Renal pelvis (tissue), 4 donors: Measurements from ENCODE around the gene ARL15. TPM values are rescaled to one million over a fixed set of nuclear protein-coding genes. Genes with fewer than 3 reads are reported as not detected.

Experiments used
- DNase-seq: peaks from one replicate; pipeline ENCODE4 v3.0.0-alpha.2; 2013
- polyA plus RNA-seq, 3 donors: library from polyadenylated mRNA; unstranded; fragments of 120-200 nt; gene quantifications; one replicate each; pipeline ENCODE4 v1.2.1, GENCODE V29; 2013; ENCODE audit not compliant: insufficient read length in 3 of 3

The ARL15 gene
- polyA plus RNA-seq, 3 donors = 27.0 to 29.0 (median 28.0) TPM

GRCh38 chr5:54257366-54258118, 52.8 kb downstream of the ARL15 start:
- no peak for DNase-seq

- no peak for DNase-seq
Measured at GRCh38 chr5:54254482-54255198, 55.7 kb downstream of the ARL15 start.

GRCh38 chr5:54251981-54252380, 58.4 kb downstream of the ARL15 start:
- no peak for DNase-seq

GRCh38 chr5:54249210-54250028, 61.0 kb downstream of the ARL15 start:
- peak; percentile 24 for DNase-seq

- no peak for DNase-seq
Measured at GRCh38 chr5:54247226-54247625, 63.1 kb downstream of the ARL15 start.

- DNase-seq = no peak
Measured at GRCh38 chr5:54243483-54244080, 66.8 kb downstream of the ARL15 start.

- no peak for DNase-seq
Measured at GRCh38 chr5:54242297-54242696, 68.1 kb downstream of the ARL15 start.

- peak; percentile 31 for DNase-seq
Measured at GRCh38 chr5:54234304-54234933, 76.0 kb downstream of the ARL15 start.

- DNase-seq = no peak
Measured at GRCh38 chr5:54230936-54231685, 79.3 kb downstream of the ARL15 start.

GRCh38 chr5:54229041-54229780, 81.2 kb downstream of the ARL15 start:
- peak; percentile 54 for DNase-seq

- no peak for DNase-seq
Measured at GRCh38 chr5:54227759-54228158, 82.6 kb downstream of the ARL15 start.

GRCh38 chr5:54227109-54227508, 83.3 kb downstream of the ARL15 start:
- DNase-seq = no peak

- DNase-seq = no peak
Measured at GRCh38 chr5:54226215-54226614, 84.2 kb downstream of the ARL15 start.

GRCh38 chr5:54224103-54224826, 86.1 kb downstream of the ARL15 start:
- no peak for DNase-seq

- no peak for DNase-seq
Measured at GRCh38 chr5:54222336-54222735, 88.0 kb downstream of the ARL15 start.

GRCh38 chr5:54221135-54221534, 89.2 kb downstream of the ARL15 start:
- DNase-seq = no peak

- no peak for DNase-seq
Measured at GRCh38 chr5:54220230-54221040, 89.9 kb downstream of the ARL15 start.

- DNase-seq = peak; percentile 82
Measured at GRCh38 chr5:54217826-54218503, 92.4 kb downstream of the ARL15 start.
